NK-92 (cell line): ENCODE results near the gene RAB28.

Experiments
- DNase-seq: peaks from one replicate; lab custom pipeline; 2025; ENCODE audit not compliant: unreplicated experiment; lab: John Stamatoyannopoulos, UW

RAB28 gene

DNA sequence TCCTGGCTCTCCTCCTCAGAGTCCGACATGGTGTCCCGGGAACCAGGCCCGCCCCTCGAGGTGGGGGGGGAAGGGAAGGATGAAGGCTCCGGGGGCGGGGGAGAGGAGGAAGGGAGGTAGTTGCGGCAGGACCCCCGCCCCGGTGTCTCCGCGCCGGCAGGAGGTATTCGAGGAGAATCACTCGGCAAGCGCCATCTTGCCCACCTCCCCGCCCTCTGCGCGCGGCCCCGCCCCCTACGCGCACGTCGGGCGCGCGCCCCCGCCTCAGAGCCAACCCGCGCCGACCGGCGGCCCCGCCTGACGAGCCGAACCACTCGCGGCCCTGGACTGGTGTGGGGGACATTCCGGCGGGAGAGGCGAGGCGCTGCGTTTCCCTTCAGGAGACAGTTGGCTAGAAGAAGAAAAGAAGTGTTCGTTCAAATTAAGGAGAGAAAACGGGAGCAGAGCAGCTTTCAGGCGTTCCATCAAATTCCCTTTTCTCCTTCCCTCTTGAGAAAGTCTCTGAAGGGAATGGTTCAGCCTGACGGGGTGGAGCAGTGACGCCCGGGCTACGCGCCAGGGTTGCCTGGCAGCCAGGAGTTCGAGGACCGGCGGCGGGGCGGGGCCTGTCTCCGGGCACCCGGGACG lies at the start of gene RAB28:
Gene RAB28 (minus strand): TSS at position 219 of the 627 bp plus-strand sequence.
- peak; percentile 52 for DNase-seq

DNA sequence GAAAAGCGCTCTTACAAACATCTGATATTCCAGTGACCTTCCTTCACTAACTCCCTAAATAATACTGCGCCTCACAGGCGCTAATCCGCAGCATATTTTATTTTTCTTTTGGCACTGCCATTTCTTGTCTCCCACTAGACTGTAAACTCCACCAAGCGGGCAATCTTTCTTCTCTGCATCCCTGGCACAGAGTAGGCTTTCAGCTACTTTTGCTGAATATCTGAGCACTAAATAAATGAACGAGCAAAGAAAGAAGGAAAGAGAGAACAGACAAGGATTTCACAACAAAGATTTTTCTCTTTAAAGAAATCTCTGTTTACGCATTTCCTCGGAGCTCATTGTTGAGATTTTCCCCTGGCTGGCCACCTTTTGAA lies 47.5 kb upstream of the RAB28 start:
- no peak for DNase-seq

DNA sequence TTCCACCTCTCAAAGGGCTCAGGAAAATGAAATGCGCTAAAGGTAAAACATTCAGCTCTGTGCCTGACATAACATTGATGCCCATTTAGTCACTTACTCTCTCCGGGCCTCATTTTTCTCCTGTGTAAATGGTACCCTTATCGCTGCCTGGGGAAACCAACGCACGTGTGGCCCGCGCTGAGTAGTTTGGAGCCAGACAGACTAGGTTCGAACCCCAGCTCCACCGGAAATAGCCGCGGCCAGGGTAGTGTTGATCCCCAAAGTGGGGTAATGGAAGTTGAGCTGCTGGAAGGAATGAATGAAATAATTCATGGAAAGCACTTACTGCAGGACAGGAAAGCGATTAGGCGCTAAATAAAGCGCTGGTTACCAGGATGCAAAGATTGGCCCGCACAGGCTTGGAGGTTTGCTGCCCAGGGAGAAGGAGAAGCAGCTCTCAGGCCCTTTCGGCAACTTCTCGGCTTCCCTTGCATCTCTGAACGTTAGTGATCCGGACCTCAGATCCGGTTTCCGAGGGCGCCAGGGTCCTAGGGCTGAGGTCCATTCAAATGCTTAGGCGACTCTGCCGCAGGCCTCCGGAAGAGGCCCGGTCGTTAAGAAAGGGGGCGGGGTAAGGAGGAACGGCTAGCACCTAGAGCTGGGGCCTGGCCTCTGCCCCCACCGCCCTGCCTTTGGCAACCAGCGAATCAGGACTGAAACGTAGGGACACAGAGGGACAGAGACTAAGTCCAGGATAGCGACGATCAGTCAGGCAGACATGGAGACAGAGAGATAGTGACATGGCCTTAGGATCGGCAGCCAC lies 46.9 kb upstream of the RAB28 start:
- DNase-seq: no peak

DNA sequence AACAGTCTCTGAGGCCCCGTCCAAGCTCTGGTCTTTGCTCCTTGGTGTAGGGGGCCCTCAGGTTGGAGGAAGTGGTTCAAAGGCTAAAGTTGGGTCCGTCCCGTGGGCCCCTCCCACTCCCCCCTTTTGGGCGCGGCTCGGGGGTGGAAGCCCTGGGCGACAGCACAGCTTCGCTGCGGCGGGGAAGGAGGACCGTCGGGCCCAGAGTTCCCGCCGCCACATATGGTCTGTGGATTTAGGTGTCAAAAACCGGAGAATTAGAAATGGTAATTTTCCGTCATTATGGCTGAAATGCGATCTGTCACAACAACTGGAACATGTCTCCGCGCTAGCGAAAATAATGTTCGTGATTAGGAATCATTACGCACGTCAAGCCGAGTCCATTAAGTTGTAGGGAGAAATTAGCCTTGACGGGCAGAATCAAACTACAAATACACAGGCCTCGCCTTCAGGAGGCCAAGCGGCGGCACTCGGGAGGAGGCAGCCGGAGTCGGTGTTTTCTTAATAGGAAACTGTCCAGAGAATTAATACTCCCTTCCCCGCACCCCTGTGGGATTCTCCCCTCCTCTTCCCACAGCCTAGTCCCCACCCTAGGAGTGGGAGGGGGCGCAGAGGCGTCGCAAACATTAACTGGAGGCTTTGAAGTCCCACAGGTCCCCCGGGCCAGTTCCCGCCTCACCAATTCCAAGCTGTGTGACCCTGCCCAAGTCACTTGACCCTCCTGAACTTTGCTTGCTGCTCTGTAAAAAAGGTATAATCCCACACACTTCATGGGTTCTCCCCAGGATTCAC lies 45.2 kb upstream of the RAB28 start:
- no peak for DNase-seq

DNA sequence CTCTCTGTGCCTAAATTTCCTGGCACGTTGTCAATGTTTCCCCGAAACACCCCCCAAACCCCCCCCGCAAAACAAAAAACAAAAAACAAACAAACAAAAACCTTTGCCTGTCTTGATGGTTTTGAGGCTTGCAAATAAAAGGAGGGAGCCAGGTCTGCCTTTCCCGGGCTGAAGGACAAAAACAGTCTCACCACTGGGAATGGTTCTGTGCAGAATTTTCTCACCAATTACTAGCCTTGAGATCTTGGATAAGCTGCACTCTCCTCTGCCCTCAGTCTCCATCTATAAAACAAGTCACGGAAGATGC lies 44.6 kb upstream of the RAB28 start:
- DNase-seq: no peak

DNA sequence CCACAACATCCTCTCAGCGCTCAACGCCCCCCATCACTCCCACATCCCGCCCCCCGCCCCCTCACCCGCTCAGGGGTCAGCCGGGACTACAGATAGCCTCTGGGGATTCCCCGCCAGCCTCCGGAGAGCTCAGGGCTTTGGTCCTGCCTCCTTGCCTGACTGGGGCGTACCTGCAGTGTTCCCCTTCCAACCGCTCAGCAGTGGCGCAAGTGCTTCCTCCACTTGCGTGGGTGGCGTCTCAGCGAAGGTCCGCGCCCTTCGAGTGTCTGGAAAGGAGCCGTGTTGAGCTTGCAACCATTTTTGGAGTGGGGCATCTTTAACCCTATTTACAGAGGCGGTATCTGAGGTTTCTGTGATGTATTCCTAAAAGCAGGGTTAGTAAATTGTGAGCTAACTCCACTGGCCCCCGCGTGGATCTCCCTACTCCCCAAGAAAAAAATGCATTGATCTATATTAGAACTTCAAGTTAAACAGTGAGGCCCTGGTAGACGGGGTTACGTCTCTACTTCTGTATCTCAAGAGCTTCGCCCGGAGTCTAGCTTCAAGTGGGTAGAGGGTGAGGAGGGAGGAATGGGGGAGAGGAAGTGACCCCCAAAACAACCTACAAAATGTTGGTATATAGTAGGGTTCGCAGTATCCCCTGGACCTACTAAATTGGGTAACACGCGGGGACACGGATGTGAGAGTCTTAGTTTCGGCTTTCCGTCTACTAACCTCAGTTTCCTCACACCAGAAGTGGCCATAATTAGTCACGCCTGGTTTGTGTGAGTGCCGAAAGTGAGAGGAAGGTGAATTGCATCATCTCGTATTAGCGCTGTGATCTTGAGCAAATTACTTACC lies 44.1 kb upstream of the RAB28 start:
- no peak for DNase-seq

DNA sequence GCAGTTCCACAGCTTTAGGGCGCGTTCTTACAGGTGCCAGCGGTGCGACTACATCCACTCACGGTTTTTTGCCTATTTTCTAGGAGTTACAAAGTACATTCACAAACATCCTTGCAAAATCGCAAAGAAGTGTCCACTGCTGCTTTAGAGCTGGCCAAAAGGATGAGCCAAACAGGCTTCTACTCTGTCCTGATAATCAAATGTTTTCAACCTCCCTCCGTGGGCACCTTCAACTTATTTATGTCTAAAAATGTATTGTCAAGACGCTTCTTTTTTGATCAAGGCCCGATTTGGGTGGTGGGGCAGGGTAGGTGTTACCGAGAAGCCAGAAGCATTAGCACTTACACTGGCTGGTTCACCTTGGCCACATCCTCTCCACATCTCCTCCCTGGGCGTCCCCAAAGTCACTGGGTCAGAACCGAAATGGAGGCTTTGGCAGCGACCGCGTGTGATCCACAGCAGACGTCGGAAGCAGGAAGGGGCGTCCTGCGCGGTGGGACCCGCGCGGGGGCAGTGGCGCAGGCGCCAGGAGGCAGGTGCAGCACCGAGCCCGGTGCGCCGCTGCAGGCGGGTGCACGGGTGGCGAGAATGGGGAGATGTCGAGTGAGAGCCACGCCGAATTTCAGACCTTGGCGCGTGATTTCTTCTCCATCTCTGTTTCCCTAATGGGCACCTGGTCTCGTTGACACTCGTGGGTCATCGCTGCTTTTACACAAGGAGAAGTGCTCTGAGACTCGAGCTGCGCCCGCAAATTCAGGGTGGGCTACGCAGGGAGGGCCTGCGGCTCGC lies 43.2 kb upstream of the RAB28 start:
- DNase-seq: no peak

DNA sequence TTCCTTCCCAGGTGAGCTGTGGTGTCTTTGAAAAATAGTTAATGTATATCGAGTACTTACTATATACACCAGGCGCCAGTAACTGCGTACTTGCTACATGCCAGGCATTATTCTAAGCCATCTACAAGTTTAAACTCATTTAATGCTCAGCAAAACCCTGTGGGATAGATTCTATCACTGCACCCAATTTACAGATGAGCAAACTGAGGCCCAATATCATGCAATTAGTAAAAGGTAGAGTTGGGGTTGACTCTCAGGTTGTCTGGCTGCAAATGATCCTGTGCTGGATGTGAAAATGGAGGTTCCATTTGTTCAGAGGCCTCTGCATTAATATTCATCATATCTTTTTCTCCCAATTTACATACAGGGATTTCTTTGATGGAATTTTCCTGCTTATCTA lies 42.5 kb upstream of the RAB28 start:
- DNase-seq: no peak

DNA sequence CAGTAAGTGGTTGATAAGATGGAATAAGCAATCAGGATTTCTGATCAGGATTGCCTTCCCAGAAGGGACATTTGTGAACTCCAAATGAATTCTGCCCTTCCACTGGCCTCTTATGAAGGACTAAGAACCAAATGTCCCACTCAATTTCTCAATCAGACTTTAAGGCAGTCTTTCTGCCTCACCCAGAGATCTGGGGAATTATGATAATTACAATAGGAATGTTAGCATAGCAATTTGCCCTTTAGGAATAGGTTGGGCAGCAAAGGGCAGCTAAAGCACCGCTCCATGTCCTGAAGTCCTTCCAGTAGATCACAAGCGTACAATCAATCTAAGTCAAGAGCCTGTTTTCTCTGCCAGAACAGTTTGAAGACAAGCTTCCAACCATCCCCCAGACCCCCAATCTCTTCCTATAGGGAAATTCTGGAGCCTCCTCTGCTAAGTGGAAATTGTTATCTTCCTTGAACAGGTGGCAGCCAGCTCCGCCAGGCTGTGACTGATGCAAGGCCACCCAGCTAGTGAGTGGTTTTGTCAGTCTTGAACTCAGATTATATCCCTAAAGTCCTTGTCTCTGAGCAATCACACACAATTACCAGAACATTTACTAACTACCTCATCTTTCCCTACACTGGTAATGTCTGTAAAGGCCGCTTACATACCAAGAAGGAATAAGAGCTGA lies 41.6 kb upstream of the RAB28 start:
- DNase-seq: no peak

DNA sequence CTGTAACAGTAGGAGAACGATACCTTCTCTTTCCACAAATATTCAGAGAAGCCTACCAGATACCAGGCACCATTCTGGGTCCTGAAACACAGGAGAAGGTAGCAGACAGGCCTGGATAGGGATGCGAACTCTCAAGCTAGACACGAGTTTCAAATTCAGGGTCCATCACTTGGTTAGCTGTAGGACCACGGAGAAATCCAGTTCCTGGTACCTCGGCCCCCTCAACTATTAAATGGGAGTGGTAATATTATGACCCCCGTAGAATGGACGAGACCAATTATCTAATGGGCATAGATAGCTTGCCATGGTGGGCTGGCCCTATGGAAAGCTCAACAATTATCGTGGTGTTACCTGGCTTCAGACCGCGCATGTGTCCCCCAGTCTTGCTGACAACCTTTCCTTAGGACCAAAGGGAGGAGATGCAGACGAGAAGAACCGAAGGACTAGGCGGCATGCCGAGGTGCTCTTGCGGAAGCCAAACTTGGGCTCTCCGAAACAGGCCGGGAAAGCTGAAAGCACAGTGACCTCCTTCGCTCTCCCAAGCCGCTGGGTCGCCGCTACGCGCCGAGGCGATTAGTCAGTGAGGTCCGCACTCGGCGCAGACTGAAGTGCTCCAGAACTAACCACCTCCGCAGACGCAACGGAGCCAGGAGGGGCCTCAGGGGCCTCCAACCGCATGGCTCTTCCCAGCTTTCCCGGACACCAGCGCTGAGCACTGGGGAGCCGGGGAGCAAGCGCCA lies 40.5 kb upstream of the RAB28 start:
- DNase-seq: no peak

DNA sequence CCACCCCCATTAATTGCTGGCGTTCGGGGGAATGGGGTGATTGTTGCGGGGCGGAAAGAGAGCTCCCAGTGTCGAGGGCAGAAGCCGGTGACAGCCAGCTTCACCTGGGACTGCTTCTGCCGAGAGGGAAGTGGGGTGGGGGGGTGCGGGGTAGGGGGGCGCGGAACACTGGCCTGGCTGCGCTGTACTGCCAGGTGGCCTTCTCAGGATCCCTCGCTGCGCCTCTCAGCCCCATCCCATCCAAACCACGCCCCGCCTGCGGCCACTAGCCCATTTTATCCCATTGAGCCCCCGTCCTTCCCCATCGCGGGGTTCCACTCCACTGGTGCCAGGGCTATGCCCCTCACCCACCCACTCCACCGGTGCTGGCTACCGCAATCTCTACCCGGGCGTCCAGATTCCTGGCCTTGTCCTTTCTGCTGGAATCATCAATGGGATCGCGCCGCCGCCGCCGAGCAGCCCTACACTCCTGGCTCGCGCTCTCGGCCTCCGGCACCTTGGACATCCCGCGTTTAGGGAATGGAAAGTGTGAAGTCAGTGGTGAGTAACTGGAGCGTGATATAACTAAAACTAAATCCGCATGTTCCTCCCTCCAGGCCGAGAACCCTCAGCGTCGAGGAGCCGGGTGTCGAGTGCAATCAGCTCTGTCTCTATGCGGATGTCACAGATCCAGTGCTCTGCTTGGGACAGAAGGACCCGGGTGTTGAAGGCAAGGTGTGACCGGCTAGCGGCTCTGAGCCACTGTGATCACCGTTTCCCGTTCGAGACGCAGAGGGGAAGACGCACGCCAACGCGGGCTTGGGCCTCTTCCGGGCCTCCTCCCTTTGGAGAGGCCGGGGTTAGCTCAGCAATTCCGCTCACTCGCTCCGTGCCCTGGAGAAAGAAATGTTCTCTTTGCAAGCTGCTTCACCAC lies 39.7 kb upstream of the RAB28 start:
- no peak for DNase-seq

DNA sequence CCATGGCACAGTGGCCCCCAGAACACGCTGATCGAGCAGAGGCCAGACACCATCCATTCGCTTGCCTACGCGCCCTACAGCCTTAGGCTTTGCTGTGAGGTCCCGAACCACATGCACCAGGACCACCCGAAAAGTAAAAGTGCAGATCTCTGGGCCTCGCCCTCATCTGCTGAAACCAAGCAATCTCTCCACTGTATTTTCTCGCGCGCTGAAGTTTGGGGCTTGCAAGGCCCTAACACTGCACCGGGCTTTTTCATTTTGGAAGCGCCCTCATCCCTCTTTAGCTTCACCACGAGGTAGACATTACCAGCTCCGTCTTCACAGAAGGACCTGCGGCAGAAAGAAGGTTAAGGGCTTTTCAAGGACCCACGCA lies 39.0 kb upstream of the RAB28 start:
- DNase-seq: no peak

DNA sequence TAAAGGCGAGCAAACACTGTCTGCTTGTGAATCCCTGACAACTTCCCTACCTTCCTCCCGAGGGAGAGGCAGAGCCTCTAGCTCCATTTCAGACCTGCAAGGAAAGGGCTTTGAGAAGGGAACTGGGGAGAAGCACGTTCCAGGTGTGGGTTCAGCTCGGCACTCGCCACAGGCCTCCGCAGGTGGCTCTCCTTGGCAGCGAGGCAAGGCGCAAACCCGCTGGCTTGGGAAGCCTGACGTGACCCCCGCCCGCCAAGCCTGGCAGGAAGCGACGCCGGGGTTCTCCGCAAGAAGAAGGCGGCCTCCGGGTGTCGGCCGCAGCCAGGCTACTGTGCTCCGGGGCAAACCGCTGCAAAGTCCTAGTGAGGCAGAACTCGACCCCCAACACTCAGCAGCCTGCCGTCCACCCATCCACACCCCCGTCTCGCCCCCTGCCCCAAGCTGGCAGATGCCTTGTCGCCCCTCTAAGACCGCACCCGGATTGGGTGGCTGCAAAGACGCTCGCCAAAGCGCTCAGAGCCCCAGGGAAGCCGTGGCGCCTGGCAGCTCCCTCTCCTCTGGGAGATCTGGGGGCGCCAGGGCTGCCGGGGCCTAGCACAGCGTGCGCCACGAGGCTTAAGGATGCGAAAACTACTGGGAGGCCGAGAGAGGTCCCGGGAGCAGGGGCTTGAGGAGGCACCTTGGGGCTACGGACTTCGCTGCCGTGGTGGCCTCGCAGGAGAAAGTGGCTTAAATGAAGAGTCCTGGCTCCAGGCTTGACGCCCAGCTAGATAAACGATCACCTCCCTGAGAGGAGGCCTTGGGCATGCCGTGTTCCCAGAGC lies 38.4 kb upstream of the RAB28 start:
- DNase-seq: no peak

DNA sequence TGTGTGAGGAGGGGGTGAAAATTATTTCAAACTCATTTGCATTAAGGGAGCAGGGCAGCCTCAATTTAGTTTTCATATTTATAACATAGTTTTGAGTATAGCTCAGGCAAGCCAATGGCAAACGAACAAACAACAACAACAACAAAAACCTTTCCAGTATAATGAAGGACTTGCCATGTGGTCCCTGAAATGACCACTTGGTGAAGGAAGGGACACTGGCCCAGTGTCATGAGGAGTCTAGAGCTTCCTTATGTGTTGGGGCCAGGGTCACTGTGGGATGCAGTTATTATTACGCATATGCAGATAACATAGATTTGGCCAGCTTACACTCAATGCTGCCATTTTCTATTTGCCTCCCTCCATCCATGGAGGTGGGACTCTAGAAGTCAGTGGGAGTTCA lies 36.9 kb upstream of the RAB28 start:
- DNase-seq: no peak

DNA sequence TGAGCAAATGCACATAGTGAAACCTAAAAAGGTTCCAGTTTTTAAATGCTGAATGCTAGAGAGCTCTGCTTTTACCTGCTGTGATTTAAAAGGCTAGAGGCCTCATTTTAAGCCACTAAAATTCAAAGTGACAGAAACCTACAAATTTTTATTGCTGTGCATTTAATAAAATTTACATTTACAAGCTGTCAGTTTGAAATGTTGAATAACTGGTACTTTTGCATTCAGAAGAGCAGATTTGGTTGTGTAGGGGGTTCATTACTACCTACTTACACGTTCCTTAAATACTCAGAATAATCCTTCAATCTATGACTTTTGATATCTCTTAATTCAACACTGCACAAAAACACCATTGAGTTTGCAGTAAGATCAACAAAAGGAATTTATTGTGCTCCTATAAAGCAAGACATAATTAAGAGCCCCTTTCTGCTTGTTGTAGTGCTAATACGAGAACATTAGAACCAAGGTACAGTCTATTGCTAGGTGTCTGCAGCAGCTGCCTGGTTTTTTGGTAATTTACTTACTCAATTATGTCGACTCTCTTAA lies 32.2 kb upstream of the RAB28 start:
- no peak for DNase-seq

DNA sequence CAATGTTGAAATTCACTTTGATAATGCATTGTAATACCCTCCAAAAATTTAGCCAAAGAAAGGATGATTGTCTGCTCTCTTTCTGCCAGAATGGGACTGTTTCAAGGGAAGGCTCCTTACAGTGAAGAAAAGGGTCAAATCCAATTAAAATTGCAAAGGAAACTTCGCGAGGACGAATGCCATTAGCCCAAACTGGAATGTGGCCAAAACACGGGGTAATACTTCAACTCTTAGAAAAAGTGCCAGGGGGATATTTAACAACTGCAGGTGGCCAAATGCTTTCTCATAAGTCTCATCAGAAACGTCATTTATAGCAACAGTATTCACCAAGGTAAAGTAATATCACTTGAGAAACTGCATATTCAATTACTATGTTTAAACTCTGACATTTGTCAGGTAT lies 31.1 kb upstream of the RAB28 start:
- no peak for DNase-seq

DNA sequence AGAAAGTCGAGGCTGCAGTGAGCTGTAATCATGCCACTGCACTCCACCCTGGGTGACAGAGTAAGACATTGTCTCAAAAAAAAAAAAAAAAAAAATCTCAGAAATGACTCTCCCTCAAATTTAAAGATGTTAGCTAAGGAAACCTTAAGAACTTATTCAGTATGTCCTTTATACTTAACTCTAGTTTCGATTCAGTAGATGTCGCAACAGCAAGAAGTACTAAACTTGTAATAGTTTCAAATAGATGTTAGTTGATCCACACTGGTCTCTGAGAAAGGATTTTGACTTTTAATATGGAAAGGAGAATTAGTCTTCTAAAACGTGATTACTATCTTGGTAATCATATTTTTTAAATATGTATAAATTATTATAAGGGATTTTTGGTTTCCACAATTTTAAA lies 30.6 kb upstream of the RAB28 start:
- DNase-seq: no peak
